ENCODE results near the gene NCKAP5.

NCKAP5 gene

GRCh38 chr2:132795220-132795619 lies 773.0 kb downstream of the NCKAP5 start:
- H3K4me3 ChIP-seq (ENCODE audit: low read depth, low read length): no peak overlapping the region
- no peak for TF ChIP-seq MAX (IDR thresholded peaks at IDR 0.05; ENCODE audit: low read depth, low read length)
- no peak for DNase-seq (ENCODE audit: low read depth)

- TF ChIP-seq CTCF (IDR thresholded peaks at IDR 0.05; ENCODE audit: low read depth, low read length) (no peak), POLR2A (IDR thresholded peaks at IDR 0.05; ENCODE audit: extremely low read depth, insufficient read length) (no peak), MYC (IDR thresholded peaks at IDR 0.05; ENCODE audit: low read depth, low read length) (no peak), MAX (IDR thresholded peaks at IDR 0.05; ENCODE audit: low read depth, low read length) (no peak)
- DNase-seq (ENCODE audit: low read depth): no peak
Measured at GRCh38 chr2:132793532-132793931, 774.7 kb downstream of the NCKAP5 start.

GRCh38 chr2:132790207-132790785 lies 778.0 kb downstream of the NCKAP5 start:
- TF ChIP-seq CTCF (IDR thresholded peaks at IDR 0.05; ENCODE audit: low read depth, low read length): no peak
- TF ChIP-seq POLR2A (IDR thresholded peaks at IDR 0.05; ENCODE audit: extremely low read depth, insufficient read length): no peak
- no peak for TF ChIP-seq MYC (IDR thresholded peaks at IDR 0.05; ENCODE audit: low read depth, low read length)
- TF ChIP-seq MAX (IDR thresholded peaks at IDR 0.05; ENCODE audit: low read depth, low read length): no peak
- no peak for DNase-seq (ENCODE audit: low read depth)
- no peak overlapping the region for H3K4me3 ChIP-seq (ENCODE audit: low read depth, low read length)

More at GRCh38 chr2:132793532-132793931, 774.7 kb downstream of the NCKAP5 start:
- H3K4me3 ChIP-seq (ENCODE audit: low read depth, low read length): no peak overlapping the region

- TF ChIP-seq CTCF (IDR thresholded peaks at IDR 0.05; ENCODE audit: low read depth, low read length) (no peak), MAX (IDR thresholded peaks at IDR 0.05; ENCODE audit: low read depth, low read length) (no peak), MYC (IDR thresholded peaks at IDR 0.05; ENCODE audit: low read depth, low read length) (no peak), POLR2A (IDR thresholded peaks at IDR 0.05; ENCODE audit: extremely low read depth, insufficient read length) (no peak)
- no peak overlapping the region for H3K4me3 ChIP-seq (ENCODE audit: low read depth, low read length)
- DNase-seq (ENCODE audit: low read depth): no peak
Measured at GRCh38 chr2:132789066-132789465, 779.2 kb downstream of the NCKAP5 start.

- TF ChIP-seq MAX (IDR thresholded peaks at IDR 0.05; ENCODE audit: low read depth, low read length): no peak
- TF ChIP-seq POLR2A (IDR thresholded peaks at IDR 0.05; ENCODE audit: extremely low read depth, insufficient read length): no peak
- TF ChIP-seq MYC (IDR thresholded peaks at IDR 0.05; ENCODE audit: low read depth, low read length): no peak
- no peak for TF ChIP-seq CTCF (IDR thresholded peaks at IDR 0.05; ENCODE audit: low read depth, low read length)
Measured at GRCh38 chr2:132788310-132788838, 779.9 kb downstream of the NCKAP5 start.

GRCh38 chr2:132783883-132784282 lies 784.4 kb downstream of the NCKAP5 start:
- H3K4me3 ChIP-seq (ENCODE audit: low read depth, low read length): no peak overlapping the region
- DNase-seq (ENCODE audit: low read depth): no peak
- TF ChIP-seq MYC (IDR thresholded peaks at IDR 0.05; ENCODE audit: low read depth, low read length) (no peak), MAX (IDR thresholded peaks at IDR 0.05; ENCODE audit: low read depth, low read length) (no peak), POLR2A (IDR thresholded peaks at IDR 0.05; ENCODE audit: extremely low read depth, insufficient read length) (no peak), CTCF (IDR thresholded peaks at IDR 0.05; ENCODE audit: low read depth, low read length) (no peak)

More at GRCh38 chr2:132788310-132788838, 779.9 kb downstream of the NCKAP5 start:
- H3K4me3 ChIP-seq (ENCODE audit: low read depth, low read length): no peak overlapping the region
- no peak for DNase-seq (ENCODE audit: low read depth)

All from NB4 (cell line).